Measurements from ENCODE around the gene RXRG.

RXRG gene

DNA sequence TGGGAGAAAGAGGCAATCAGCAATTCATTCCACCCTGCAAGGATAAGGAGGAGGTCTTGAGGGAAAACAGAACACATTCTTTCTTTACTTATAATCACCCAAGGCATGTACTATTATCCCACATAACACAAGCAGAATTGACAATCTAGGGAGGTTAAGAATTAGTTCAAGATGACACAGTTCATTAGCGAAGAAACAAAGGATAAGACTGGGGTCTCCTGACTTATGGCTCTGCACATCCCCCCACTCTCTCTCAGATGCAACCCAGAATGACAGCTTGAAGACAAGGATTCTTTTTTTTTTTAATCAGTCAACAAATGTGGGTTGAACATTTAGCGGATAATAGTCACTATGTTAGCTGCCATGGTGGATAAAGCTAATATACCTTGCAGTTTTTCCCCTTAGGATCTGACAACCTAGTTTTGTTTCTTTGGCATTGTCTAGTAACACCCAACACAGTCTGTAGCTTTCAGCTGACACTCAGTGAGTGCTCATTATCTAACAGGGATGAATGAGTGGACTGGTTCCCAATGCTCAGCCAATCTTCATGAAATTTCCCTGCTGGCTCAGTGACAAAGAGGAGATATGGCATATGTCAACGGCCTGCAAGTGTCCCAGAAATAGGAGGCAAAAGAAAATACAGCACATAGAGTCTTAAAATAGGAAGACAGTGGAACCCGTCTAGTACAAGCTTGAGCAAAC lies 35.1 kb downstream of the RXRG start:
- DNase-seq (ENCODE audit: low read depth, low spot score): no peak

DNA sequence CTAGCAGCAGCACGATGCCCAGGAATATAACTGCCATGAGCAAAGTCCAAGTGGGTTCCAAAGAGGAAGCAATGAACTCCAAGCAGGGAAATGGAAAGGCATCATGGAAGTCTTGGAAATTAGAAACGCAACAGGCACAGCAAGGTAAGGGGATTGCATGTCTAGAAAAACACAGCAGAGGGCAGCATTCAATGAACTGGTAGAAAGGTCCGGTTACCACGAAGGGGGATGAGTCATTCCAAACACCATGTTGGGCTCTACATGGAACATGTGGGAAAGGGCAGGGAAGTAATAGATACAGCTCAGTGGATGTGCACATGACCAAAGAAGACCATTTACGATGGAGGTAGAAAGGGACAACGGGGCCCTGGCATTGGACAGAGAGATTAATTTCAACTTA lies 36.4 kb downstream of the RXRG start:
- no peak for DNase-seq (ENCODE audit: low read depth, low spot score)

DNA sequence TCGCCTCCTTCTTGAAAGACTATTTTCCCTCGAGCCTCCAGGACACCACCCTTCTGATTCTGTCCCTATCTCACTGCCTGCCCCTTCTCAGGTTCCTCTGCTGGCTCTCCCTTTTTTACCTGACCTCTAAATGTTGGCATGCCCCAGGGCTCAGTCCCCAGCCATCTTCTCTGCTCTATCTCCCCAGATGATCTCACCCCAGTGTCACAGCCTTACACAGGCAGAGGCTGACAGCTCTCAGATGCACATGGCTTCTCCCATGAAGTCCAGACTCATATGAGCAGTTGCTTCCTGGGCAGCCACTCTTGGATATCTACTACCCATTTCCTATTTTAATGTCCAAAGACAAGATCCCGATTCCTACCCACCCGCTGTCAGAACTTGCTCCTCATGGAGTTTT lies 37.5 kb downstream of the RXRG start:
- no peak for DNase-seq (ENCODE audit: low read depth, low spot score)

DNA sequence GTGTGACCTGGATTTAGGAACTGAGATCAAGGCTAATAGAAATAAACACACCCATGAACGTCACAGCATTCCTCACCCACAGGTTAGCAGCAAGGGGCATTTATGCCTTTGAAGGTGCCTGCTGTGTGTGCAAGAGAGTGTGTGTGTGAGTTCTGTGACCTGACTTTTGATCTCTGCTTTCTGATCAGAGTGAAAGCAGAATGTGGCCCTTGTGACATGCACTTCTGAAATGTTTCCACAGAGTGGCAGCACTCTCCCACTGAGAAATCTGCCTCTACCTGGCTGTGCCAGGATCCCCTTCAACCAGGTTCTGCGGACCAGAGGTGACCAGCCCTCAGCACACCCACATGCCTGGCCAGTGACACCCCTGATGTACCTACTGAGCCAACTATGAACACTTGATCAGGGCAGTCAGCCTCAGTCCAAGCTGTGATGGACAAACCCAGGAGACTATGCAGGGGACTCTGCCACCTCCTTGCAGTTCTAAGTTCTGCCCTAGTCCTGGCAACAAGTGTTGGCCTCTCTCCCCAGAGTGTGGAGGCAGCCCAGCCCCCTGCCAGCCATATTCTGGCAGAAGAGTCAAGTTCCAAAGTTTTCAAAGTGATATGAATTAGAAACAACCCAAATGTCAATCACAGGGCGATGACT lies 41.0 kb downstream of the RXRG start:
- DNase-seq (ENCODE audit: low read depth, low spot score): no peak

DNA sequence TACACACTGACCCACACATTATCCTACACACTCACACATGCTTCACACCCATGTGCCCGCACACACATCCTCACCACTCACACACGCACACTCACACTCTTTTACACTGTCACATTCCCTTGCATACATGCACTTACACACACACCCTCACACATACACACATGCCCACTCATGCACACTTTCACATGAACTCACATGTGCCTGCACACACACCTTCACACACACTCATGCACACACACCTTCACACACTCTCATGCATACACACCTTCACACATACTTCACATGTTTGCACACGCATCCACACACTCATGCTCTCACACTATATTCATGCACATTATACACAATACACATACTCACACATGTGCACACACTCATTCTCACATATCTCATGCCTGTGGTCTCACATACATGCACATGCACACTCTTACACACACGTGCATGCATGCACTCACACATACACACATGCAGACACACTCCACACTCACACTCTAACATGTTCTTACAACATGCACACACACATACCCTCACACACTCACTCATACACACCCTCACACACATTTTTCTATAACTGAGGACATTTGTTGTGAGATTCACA lies 42.3 kb downstream of the RXRG start:
- no peak for DNase-seq (ENCODE audit: low read depth, low spot score)

DNA sequence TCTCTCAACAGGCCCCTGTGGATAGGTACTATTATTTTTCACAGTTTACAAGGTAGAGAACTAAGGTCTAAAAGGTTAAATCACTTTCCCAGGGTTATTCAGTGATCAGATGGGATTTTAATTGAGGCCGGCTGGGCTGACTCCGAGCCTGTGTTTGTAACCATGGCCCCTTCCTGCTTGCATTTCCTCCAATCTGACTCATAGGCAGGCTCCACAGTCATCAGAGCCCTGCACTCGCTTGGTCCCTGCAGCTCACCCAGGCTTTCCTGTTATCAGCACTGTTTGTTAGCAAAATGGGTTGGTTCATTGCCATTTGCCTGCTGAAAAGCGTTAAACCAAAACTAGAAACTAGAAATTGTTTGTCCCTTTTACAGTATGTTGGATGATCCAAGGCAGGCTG lies 47.0 kb downstream of the RXRG start:
- peak; percentile 5 for DNase-seq (ENCODE audit: low read depth, low spot score)

DNA sequence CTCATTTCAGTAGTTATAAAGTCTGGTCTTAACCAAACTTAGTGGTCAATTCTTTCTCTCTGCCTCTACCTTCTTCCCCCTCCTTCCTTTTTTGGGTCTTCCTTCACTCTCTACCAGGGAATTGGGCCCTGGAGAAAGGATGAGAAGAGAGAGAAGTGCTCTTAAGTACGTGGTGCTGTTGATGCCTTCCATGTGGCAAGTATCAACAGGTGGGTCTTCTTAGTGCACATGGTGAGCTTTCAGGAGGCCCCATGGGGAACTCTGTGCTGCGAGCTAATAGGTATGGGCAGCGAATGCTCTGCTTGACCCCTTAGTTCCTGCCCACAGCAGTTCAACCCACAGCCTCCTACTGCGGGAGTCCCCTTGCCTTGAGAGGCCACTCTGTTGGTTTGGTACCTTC lies 49.0 kb downstream of the RXRG start:
- DNase-seq (ENCODE audit: low read depth, low spot score): no peak

DNA sequence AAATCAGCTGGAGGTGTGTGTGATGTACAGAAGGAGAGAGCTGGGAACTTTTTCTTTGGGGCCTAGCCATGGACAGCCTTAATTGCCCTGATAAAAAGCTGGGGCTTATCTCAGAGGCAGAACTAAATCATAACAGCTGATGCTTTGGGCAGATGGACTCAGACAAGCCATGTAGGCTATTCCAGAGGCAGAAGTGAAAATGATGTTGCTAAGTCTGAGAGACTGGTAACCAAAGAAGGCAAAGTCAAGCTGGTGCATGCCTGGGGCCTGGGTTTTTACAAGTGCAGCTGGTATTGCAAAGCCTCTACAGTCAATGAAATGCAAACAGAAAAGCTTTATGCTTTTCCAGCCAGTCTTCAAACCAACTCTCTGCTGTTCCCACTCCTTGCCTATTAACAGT lies 49.4 kb downstream of the RXRG start:
- DNase-seq (ENCODE audit: low read depth, low spot score): no peak

DNA sequence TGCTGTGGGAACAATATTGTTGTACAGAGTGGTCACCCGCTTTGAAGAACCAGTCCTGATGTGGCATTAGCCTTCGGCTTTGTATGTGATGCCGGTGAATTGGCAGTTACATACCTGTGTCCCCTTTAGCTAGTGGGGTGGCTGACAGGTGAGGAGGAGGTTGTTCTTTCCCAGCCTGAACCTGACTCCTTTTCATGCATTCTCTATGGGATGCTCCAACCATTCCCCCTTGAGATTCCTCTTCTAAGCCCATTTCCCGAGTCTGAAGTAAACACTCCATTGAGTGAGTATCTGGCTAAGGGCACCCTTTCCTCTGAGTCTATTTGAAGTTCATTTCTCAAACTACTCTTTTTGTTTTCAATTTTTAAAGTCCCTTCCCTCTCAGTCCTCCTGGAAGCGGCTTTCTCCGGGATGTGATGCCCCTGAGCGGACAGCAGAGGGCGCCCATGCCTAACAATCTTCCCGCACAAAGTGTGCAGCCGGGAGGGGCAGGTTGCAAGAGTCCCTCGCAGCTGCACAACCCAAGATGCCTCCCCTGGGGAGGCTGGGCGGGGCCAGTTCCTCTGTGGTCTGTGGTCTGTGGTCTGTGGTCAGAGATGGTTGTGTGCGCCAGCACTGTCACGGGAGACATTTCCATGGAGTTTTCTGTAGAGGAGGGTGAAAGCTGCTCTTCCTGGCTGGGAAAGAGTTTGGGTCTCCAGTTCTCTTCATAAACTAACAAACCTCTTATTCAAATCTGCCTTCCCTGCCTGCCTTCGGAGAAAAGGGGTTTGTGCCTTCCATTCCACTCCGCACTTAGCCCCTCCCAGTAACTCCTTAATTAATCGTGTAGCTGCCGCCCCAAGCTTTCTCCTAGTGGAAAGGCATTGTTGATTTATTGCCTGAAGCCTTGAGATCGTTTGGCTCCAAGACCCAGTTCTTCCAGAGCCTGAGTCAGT lies 52.0 kb downstream of the RXRG start:
- peak; percentile 83 for DNase-seq (ENCODE audit: low read depth, low spot score)

DNA sequence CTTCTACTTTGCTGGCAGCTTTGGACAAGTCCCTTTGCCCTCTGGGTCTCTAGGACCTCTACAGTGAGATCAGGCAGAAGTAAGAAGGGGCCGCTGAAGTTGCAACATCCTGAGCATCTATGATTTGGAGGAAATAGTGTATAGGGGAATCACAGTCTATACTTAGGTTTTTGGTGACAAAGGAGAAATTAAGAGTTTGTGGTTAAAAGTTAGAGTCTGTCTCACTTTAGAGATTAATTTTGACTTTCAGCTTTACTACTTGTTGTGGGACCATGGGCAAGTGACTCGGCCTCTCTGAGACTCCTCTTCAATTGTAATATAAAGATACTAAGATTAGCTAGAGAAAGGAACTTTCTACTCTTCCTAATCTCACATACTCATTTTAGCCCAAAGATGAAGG lies 55.3 kb downstream of the RXRG start:
- no peak for DNase-seq (ENCODE audit: low read depth, low spot score)

DNA sequence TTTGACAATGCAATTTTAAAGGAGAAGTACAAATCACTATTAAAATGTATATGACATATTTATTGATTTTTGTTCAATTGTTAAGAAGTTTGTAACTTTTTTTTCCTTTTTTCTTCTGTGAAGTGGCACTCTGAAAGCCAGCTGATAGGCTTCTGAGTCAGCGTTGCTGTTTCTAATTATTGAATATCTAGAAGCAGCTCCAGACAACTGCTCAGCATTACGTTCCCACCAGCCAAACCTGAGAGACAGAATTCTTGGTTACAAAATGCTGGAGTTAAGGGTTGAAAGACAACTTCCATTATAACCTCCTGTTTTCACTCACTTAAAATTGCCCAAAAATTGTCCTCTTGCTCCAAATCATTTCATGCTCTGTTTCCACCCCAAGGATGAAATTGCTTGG lies 57.0 kb downstream of the RXRG start:
- DNase-seq (ENCODE audit: low read depth, low spot score): no peak

DNA sequence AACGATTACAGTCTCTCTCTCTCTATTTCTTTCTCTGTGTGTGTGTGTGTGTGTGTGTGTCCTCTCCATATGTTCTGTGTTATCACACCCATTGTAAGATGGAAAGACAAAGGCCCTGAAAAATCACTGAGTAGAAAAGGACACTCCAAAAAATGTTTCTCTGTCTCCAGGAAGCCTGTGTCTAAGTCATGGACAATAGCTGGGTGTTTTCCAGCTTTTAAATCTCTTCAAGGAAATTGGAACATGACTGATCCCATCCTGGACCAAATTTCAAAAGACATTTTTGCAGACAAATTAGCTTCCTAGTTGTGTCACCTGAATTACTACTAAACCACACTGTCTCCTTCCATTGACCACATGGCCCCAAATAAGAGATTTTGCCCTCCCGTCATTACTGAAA lies 57.4 kb downstream of the RXRG start:
- DNase-seq (ENCODE audit: low read depth, low spot score): no peak

DNA sequence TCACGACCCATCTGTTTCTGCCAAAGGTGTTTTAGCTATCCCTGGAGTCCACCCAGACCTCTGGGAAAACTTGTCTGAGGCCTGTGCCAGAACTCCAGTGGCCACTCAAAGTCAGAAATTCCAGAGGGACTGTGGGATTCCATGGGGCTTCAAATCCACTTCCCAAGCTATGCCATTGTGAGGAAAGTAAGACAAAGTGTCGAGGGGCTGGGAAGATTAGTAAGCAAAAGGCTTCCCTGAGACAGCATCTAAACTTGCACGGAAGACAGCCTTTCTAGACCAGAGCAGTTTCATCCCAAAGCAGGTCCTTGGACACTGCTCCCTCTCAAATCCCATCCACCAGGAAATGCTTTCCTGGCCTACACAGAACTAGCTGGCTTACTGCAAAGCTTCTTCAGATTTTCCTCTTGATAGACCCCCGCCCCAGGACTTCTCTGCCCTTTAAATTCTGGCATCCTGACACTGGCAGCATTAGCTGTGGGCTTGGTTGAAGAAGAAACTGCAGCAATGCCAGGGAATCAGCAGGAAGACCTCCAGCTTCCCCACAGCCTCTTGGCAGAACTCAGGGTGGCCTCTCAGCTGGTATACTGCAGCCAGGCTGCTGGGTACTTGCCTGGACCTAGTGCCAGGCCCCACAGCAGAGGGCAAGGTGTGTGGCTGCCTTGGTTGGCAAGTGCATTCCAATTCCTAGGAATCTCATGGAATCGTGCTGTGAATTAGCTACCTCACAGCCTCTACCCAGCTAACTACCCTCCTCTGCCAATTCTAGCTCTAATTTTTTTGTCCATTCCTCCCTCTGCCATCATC lies 61.1 kb downstream of the RXRG start:
- DNase-seq (ENCODE audit: low read depth, low spot score): no peak

DNA sequence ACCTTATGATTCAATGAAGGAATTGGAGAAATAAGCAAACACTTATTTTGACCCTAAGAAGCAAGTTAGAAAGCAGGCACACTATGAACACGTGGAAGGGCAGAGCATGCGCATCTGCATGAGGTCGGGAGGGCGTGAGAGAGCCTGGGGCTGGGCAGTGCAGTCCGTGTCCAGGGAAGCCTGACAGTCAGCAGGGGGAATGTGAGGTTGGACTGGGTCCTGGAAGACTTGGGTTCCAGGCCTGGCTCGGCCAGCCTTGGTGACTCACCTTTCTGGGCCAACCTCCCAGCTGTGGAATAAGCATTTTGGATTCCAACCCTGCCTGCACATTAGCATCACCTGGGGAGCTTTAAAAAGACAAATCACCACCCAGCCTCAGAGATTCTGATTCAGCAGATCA lies 61.9 kb downstream of the RXRG start:
- DNase-seq (ENCODE audit: low read depth, low spot score): no peak

DNA sequence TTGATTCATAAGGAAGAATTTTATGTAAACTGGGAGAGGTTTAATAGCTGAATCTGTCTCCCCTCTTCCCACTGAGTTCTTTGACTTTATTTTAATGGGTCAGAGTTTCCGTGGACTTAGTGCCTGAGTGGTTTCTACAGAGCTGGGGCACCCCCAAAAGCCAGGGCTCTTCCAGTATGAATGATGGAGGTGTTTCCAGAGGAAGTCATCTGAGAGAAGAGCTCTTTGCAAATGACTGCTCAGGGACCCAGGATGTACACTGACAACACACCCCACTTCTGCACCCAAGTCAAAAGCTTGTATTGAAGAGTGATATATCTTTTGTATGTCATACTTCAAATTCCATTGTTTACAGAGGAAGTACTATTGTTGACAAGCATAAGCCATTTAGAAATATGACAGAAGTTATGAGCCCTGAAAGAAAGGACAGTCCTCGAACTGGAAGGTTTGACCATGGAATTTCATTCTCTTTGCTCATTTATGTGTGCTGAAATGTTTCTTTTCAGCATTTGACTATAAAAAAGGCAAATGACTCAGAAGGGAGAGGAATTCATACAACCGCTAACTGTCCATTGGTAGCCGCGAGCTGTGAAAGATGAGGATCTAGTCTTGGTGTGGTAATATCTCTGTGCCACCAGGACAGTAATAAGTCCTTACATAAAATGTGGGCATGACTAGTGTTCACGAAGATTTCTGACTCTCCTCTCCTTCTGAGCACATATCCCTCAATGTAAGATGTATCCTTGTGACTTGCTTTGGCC lies 63.0 kb downstream of the RXRG start:
- DNase-seq (ENCODE audit: low read depth, low spot score): no peak

DNA sequence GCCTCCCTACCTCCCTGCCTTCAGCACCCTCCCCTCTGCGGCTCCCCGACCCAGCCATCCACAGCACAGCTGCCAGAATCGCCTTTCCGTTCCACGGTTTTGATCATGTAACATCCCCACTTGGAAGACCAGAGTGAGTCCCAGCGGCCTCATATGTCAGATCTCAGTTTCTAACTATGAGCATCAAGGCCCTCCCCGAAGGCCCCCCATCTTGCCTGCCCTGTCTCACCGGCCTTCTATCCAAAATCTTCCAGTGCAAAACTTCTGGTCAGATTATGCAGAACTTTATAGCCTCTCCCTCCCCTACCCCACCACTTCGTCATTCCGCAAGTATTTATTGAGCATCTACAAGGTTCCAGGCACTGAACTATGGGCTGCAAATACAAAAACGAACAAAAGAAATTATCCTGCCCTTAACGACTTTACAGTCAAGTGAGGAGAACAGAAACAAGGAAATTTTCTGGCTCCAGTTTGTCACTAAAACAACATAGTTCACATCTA lies 68.1 kb downstream of the RXRG start:
- no peak for DNase-seq (ENCODE audit: low read depth, low spot score)

DNA sequence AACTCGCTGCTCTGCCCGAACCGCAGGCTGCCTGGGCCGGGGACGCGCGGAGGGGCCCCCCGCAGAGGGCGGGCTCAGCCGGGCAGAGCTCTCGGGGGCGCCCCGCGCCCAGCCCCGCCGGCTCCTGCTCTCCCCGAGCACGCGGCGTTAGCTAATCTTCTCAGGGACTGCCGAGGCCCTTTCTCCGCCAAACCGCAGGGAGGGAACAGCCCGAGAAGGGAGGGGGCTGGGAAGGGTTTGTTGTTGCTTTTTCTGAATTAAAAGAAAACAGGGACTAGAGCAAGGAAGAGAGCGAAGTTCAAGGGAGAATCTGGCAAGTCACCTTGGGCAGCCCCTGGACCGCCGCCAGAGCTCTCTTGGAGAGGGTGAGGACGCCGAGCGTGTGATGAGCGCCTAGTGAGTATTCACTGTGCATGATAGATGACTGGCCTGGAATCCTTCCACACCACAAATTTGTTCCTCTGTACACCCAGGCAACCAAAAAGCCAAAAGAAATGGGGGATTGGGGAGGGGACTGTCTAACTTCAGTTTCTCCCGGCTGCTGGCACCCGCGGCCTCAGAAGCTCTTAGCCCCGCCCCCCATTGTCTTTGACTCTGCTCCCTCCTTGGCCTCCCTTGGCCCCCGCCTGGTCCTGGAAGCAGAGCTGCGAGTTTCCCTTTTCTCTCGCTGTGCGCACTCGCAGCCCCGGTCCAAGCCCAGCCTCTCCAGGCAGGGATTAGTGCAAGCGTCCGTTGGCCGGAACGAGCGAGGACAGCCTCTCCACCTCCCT lies 68.7 kb downstream of the RXRG start:
- peak; percentile 31 for DNase-seq (ENCODE audit: low read depth, low spot score)

DNA sequence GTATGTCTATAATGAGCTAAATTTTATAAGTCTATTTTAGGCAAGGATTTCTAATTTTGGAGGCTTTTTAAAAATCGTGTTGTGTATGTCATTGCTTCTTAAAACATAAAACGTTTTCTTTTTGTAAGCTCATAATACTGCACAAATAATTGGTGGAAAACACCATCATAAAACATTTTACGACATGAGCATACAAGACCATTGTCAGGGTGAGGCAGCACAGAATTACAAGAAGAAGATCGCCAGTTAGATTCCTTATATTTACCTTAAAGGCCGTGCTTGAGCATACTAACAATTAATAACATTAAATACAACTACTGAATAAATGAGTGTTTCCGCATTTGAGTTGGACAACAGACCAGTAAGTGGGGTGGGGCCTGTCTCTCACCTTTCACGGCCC lies 69.3 kb downstream of the RXRG start:
- no peak for DNase-seq (ENCODE audit: low read depth, low spot score)

DNA sequence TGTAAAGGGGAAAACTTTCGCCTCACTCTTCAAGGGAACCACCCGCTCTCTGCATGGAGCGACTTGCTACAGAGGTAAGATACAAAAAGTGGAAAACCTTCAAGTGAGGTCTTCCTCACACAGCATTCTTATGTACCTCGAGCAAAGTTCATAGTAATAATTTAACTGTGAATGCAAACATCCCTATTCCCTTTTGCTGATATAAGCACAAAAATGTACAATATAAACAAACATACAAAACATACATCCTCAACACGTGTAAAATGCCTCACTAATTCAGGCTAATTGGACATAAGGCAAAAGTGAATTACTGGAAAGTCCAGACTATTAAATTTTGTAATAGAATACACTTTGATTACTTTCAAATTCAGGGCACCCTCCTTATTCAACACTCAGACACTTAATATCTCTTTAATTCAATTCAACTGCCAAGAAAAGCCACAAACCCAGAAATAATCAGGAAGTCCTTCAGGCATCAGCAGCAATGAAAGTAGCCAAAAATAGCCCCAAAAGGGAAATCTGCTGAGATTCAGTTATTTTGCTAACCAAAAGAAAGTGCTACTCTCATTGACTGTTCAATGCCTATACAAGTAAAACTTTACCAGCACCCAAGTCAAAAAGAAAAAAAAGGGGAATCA lies 73.2 kb downstream of the RXRG start:
- DNase-seq (ENCODE audit: low read depth, low spot score): no peak

Data from brain pericyte (primary cell).